ENCODE measurements around the gene APOOL.
"Not testable (repeated sequence)": the region's sequence is repeated elsewhere in the genome, so short reads cannot be mapped to it uniquely, and the experiment has no call there.

APOOL gene

GRCh38 chrX:85003655-85004244, at the start of gene APOOL:
APOOL (plus strand) TSS chrX:85003877; CDS start chrX:85003913, 36 bp downstream.
- DNase-seq = peak; percentile 90

- DNase-seq = no peak
Observed at GRCh38 chrX:84956304-84956703, 47.4 kb upstream of the APOOL start.

- DNase-seq = no peak
Observed at GRCh38 chrX:84974803-84975202, 28.9 kb upstream of the APOOL start.

GRCh38 chrX:84991739-84992138, 11.9 kb upstream of the APOOL start:
- DNase-seq = not testable (repeated sequence)

- DNase-seq = no peak
Observed at GRCh38 chrX:84993150-84993549, 10.5 kb upstream of the APOOL start.

- DNase-seq = no peak
Observed at GRCh38 chrX:85001344-85001743, 2.3 kb upstream of the APOOL start.

GRCh38 chrX:85004255-85004654, 578 bp downstream of the APOOL start:
- DNase-seq = peak; percentile 0

GRCh38 chrX:85012098-85012497, 8.4 kb downstream of the APOOL start:
- DNase-seq = no peak

- not testable (repeated sequence) for DNase-seq
Observed at GRCh38 chrX:85015351-85015750, 11.7 kb downstream of the APOOL start.

GRCh38 chrX:85017721-85018120, 14.0 kb downstream of the APOOL start:
- DNase-seq = no peak

- DNase-seq = no peak
Observed at GRCh38 chrX:85018471-85018870, 14.8 kb downstream of the APOOL start.

- no peak for DNase-seq
Observed at GRCh38 chrX:85020216-85020615, 16.5 kb downstream of the APOOL start.

- DNase-seq = no peak
Observed at GRCh38 chrX:85024044-85024443, 20.4 kb downstream of the APOOL start.

GRCh38 chrX:85024562-85024961, 20.9 kb downstream of the APOOL start:
- no peak for DNase-seq

- DNase-seq = no peak
Observed at GRCh38 chrX:85026170-85026569, 22.5 kb downstream of the APOOL start.

GRCh38 chrX:85029043-85029442, 25.4 kb downstream of the APOOL start:
- DNase-seq = no peak

GRCh38 chrX:85031505-85031904, 27.8 kb downstream of the APOOL start:
- no peak for DNase-seq

GRCh38 chrX:85037114-85037513, 33.4 kb downstream of the APOOL start:
- DNase-seq = no peak

GRCh38 chrX:85051627-85052026, 48.0 kb downstream of the APOOL start:
- no peak for DNase-seq

GRCh38 chrX:85052205-85052604, 48.5 kb downstream of the APOOL start:
- DNase-seq = no peak

GRCh38 chrX:85052636-85053343, 49.1 kb downstream of the APOOL start:
- no peak for DNase-seq

GRCh38 chrX:85065512-85066198, 62.0 kb downstream of the APOOL start:
- no peak for DNase-seq

GRCh38 chrX:85077247-85077646, 73.6 kb downstream of the APOOL start:
- DNase-seq = not testable (repeated sequence)

- DNase-seq = peak; percentile 30
Observed at GRCh38 chrX:85084770-85085393, 81.2 kb downstream of the APOOL start.

All from NCI-H510A treated with DMSO at 0.1 percent for 48 hours (cell line).